Subcutaneous adipose tissue (tissue), 4 donors: ENCODE measurements around the gene AFDN. TPM values are rescaled to one million over a fixed set of nuclear protein-coding genes. Genes with fewer than 3 reads are reported as not detected.

Experiments used
- total RNA-seq, 4 donors: library from RNA; depleted of rRNA; stranded (reverse); fragments of >200 nt; gene quantifications; one replicate each; pipeline ENCODE4 v1.1.0, GENCODE V29; 2016
- TF ChIP-seq, protein P1 (sequence below): fragments of 450-650 bp; IDR thresholded peaks from one replicate; pipeline ENCODE4 v1.5.1; 2016; ENCODE audit warnings: low read depth, mild to moderate bottlenecking, control low read depth, antibody characterized with exemption, moderate library complexity

The AFDN gene
- total RNA-seq, 4 donors from 2014 or later: 51.5 to 126 (median 88.1) TPM

GRCh38 chr6:167796192-167796981 is 30.3 kb upstream of the AFDN start:
- TF ChIP-seq, protein P1, sequence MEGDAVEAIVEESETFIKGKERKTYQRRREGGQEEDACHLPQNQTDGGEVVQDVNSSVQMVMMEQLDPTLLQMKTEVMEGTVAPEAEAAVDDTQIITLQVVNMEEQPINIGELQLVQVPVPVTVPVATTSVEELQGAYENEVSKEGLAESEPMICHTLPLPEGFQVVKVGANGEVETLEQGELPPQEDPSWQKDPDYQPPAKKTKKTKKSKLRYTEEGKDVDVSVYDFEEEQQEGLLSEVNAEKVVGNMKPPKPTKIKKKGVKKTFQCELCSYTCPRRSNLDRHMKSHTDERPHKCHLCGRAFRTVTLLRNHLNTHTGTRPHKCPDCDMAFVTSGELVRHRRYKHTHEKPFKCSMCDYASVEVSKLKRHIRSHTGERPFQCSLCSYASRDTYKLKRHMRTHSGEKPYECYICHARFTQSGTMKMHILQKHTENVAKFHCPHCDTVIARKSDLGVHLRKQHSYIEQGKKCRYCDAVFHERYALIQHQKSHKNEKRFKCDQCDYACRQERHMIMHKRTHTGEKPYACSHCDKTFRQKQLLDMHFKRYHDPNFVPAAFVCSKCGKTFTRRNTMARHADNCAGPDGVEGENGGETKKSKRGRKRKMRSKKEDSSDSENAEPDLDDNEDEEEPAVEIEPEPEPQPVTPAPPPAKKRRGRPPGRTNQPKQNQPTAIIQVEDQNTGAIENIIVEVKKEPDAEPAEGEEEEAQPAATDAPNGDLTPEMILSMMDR: no peak

GRCh38 chr6:167797011-167797471 is 29.7 kb upstream of the AFDN start:
- TF ChIP-seq, protein P1: no peak

DNA sequence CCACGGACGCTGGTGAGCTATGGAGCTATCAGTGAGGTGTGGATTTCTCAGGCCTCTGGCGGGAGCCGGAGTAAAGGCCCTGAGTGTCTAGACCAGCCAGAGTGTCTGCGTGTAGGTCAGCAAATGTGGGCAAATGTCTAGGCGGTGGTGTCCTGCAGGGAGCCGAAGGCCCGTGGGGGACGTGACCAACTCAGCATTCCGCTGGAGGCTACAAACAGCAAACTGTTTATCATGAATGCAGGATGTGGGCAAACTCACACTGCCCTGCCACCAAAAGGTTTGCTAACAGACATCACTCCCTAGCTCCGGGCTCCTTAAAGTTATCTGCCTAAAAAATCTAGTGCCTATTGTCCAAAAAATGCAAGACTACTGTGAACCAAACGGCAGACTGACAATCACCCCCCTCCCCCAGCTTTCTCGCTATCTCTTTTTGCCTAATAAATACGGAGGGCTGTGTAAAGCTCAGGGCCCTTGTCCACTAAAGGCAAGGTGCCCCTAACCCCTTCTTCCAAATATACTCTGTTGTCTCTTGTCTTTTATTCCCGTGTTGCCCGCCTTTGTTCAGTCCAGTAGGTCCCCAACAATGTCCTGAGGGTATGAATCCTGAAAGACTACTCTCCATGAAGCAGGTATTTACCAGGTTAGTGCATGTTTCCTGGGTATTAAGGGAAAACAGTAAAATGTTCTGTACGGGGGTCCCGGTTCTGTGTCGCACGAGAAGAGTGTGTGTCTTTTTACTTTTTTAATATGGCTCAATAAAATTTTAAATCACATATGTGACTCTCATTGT is 29.0 kb upstream of the AFDN start:
- TF ChIP-seq, protein P1: no peak

GRCh38 chr6:167798453-167798852 is 28.3 kb upstream of the AFDN start:
- TF ChIP-seq, protein P1: no peak

GRCh38 chr6:167799033-167799821 is 27.5 kb upstream of the AFDN start:
- TF ChIP-seq, protein P1: no peak

DNA sequence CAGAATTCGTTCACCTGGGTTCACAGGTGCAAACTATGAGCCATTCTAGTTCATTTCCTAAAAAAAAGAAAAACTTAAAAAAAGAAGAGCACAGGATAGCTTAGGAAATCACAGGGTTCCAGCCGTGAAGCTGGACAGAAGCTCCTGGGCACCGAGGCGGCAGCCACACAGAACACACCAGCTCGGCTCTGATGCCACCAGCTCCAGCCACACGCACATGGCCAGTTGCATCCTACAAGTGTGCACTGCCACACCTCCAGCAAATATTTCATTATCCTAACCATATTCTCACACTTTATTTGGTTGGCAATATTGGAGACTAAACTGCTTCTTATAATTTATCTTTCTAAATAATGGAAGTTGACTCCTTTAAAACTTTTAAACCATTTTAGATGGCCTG is 26.2 kb upstream of the AFDN start:
- TF ChIP-seq, protein P1: no peak
